CD14-positive monocyte (primary cell): Measurements from ENCODE around the gene AQP12B. TPM values are rescaled to one million over a fixed set of nuclear protein-coding genes. Genes with fewer than 3 reads are reported as not detected.

Experiments
- DNase-seq, 3 donors: peaks; one replicate each; pipeline ENCODE4 v3.0.0-alpha.2; 2011 to 2022
- H2AFZ ChIP-seq: 2 replicates; pipeline ENCODE4 v1.6.0; 2012; ENCODE audit warnings: mild to moderate bottlenecking, low read depth, low read length, inconsistent platforms; ENCODE audit not compliant: insufficient read depth, poor library complexity, severe bottlenecking
- H3K27ac ChIP-seq, 2 donors: 1 replicate in 1 of 2; 2 replicates in 1 of 2; pipeline ENCODE4 v1.5.1; 2012 to 2013; ENCODE audit warnings: low read length in 2 of 2, control low read depth in 1 of 2, inconsistent platforms in 1 of 2, low read depth in 1 of 2, mild to moderate bottlenecking in 1 of 2
- H3K27me3 ChIP-seq, 2 donors: one replicate each; pipeline versions ENCODE4 v1.6.0 to v1.6.1; 2011 to 2013; ENCODE audit warnings: low read length in 2 of 2; ENCODE audit not compliant: control insufficient read depth in 2 of 2, insufficient read depth in 2 of 2
- H3K36me3 ChIP-seq, 2 donors: replicated peaks in 1 of 2; 1 replicate in 1 of 2; 2 replicates in 1 of 2; pipeline versions ENCODE4 v1.5.1 to v1.6.1; 2012 to 2013; ENCODE audit warnings: low read length in 2 of 2, control low read depth in 1 of 2, inconsistent platforms in 1 of 2, mild to moderate bottlenecking in 1 of 2; ENCODE audit not compliant: insufficient read depth in 2 of 2, control insufficient read depth in 1 of 2
- H3K4me1 ChIP-seq, 2 donors: 1 replicate in 1 of 2; 2 replicates in 1 of 2; pipeline versions ENCODE4 v1.5.1 to v1.6.1; 2012 to 2013; ENCODE audit warnings: low read length in 2 of 2, control low read depth in 1 of 2, inconsistent platforms in 1 of 2, mild to moderate bottlenecking in 1 of 2, moderate library complexity in 1 of 2; ENCODE audit not compliant: insufficient read depth in 2 of 2, control insufficient read depth in 1 of 2
- H3K4me2 ChIP-seq: replicated peaks from 2 replicates; pipeline ENCODE3; 2012; ENCODE audit warnings: low read length, moderate library complexity, mild to moderate bottlenecking; ENCODE audit not compliant: poor library complexity, severe bottlenecking; ENCODE audit errors: extremely low read depth
- H3K4me3 ChIP-seq, 3 experiments: fragments of 200-600 bp in 1 of 3; sonication (generic) in 1 of 3; replicated peaks in 1 of 3; 1 replicate in 2 of 3; 2 replicates in 1 of 3; pipeline ENCODE4 v1.5.1; 2011 to 2013; ENCODE audit warnings: low read length in 3 of 3, mild to moderate bottlenecking in 3 of 3, control low read depth in 2 of 3, low read depth in 2 of 3, inconsistent platforms in 1 of 3, moderate library complexity in 1 of 3
- H3K79me2 ChIP-seq: 2 replicates; pipeline ENCODE4 v1.6.0; 2012; ENCODE audit warnings: mild to moderate bottlenecking, control low read depth, inconsistent platforms, low read length, moderate library complexity; ENCODE audit not compliant: insufficient read depth
- H3K9ac ChIP-seq: 2 replicates; pipeline ENCODE4 v1.6.0; 2017; ENCODE audit warnings: low read length, mild to moderate bottlenecking; ENCODE audit not compliant: insufficient read depth, poor library complexity, severe bottlenecking
- H3K9me3 ChIP-seq, 2 donors: replicated peaks in 1 of 2; 1 replicate in 1 of 2; 2 replicates in 1 of 2; pipeline versions ENCODE4 v1.5.1 to v1.6.1; 2012 to 2013; ENCODE audit warnings: low read length in 2 of 2, control low read depth in 1 of 2; ENCODE audit not compliant: control insufficient read depth in 1 of 2, insufficient read depth in 1 of 2
- H4K20me1 ChIP-seq: 2 replicates; pipeline ENCODE4 v1.6.0; 2012; ENCODE audit warnings: mild to moderate bottlenecking, low read length, control low read depth, moderate library complexity; ENCODE audit not compliant: insufficient read depth
- H3K27ac Mint-ChIP-seq, 7 donors: one replicate each; pipeline ENCODE4 v1.8.0; 2020; ENCODE audit warnings: mild to moderate bottlenecking in 7 of 7, mixed read lengths in 7 of 7, moderate library complexity in 6 of 7, inconsistent platforms in 2 of 7
- H3K27me3 Mint-ChIP-seq, 3 donors: one replicate each; pipeline ENCODE4 v1.8.0; 2021 to 2022; ENCODE audit warnings: low read depth in 3 of 3, mild to moderate bottlenecking in 3 of 3, mixed read lengths in 3 of 3, moderate library complexity in 3 of 3, inconsistent platforms in 1 of 3
- H3K36me3 Mint-ChIP-seq, 2 donors: one replicate each; pipeline ENCODE4 v1.8.0; 2020; ENCODE audit warnings: mixed read lengths in 2 of 2, inconsistent platforms in 1 of 2, mild to moderate bottlenecking in 1 of 2
- H3K4me1 Mint-ChIP-seq: one replicate; pipeline ENCODE4 v1.8.0; 2020; ENCODE audit warnings: mild to moderate bottlenecking, mixed read lengths
- H3K4me3 Mint-ChIP-seq, 2 donors: one replicate each; pipeline ENCODE4 v1.8.0; 2020; ENCODE audit warnings: mild to moderate bottlenecking in 2 of 2, mixed read lengths in 2 of 2, moderate library complexity in 1 of 2
- H3K9me3 Mint-ChIP-seq, 7 donors: one replicate each; pipeline ENCODE4 v1.8.0; 2020 to 2022; ENCODE audit warnings: mixed read lengths in 7 of 7, mild to moderate bottlenecking in 6 of 7, moderate library complexity in 6 of 7, inconsistent platforms in 2 of 7
- CTCF ChIP-seq: fragments of 200-600 bp; IDR thresholded peaks from one replicate; pipeline ENCODE4 v1.8.0; 2022; ENCODE audit warnings: antibody characterized with exemption, mild to moderate bottlenecking
- WGBS: methylation state at CpG from one replicate; pipeline ENCODE4 v1.1.5; 2013; ENCODE audit warnings: missing lambda C conversion rate; ENCODE audit not compliant: insufficient coverage; 5-methylcytosine and 5-hydroxymethylcytosine counted together
- intact Hi-C, 2 donors: fragments of 100-400 bp; cut with micrococcal nuclease; formaldehyde crosslinking; loops; one replicate each; pipeline versions ENCODE4 v1.15.0 to v1.15.1; 2023
- polyA plus RNA-seq, 3 donors: library from polyadenylated mRNA; depleted of rRNA in 1 of 3; unstranded in 2 of 3; stranded (reverse) in 1 of 3; fragments of 300-500 nt in 2 of 3; fragments of >200 nt in 1 of 3; fragmentation: Illumina TruSeq in 2 of 3; gene quantifications; 1 replicate in 2 of 3; 2 replicates in 1 of 3; pipeline ENCODE4 v1.2.3, GENCODE V29; 2012 to 2021

AQP12B gene
- polyA plus RNA-seq, 3 donors, result not detected

GRCh38 chr2:240711701-240712100, 29.0 kb upstream of the AQP12B start:
- H3K4me1 Mint-ChIP-seq, result peaks cover 2% of the 10 kb centered on the region
- intact Hi-C loops, result no loop called here
- H3K79me2 ChIP-seq, result no peaks in the 10 kb centered on the region
- no peak overlapping the region for H3K9ac ChIP-seq
- H3K4me2 ChIP-seq, result no peak overlapping the region
- H3K27me3 Mint-ChIP-seq, result peaks cover 2 to 8% (median 3%) of the 10 kb centered on the region in 3 donors
- H3K4me3 Mint-ChIP-seq, result no peak overlapping the region
- H4K20me1 ChIP-seq, result no peaks in the 10 kb centered on the region
- H3K9me3 ChIP-seq, result no peaks in the 10 kb centered on the region
- H3K27ac ChIP-seq, result no peak overlapping the region
- 97% methylated on average over 5 of the region's 5 CpGs for WGBS
- H2AFZ ChIP-seq, result no peak overlapping the region
- H3K27ac Mint-ChIP-seq, result no peak overlapping the region
- H3K27me3 ChIP-seq, result no peaks in the 10 kb centered on the region
- H3K4me3 ChIP-seq, result no peak overlapping the region
- H3K36me3 ChIP-seq, result no peaks in the 10 kb centered on the region
- TF ChIP-seq CTCF, result no peak
- no peaks in the 10 kb centered on the region for H3K4me1 ChIP-seq
- DNase-seq, result no peak
- no peaks in the 10 kb centered on the region for H3K36me3 Mint-ChIP-seq
- H3K9me3 Mint-ChIP-seq, result no peaks in the 10 kb centered on the region

GRCh38 chr2:240711296-240711695, 28.6 kb upstream of the AQP12B start:
- Histone ChIP-seq H4K20me1 (no peaks in the 10 kb centered on the region), H3K27me3 (no peaks in the 10 kb centered on the region), H3K4me3 (no peak overlapping the region), H3K4me2 (no peak overlapping the region), H3K4me1 (peaks cover 3% of the 10 kb centered on the region in 2 donors), H3K27ac (no peak overlapping the region), H2AFZ (no peak overlapping the region), H3K9me3 (no peaks in the 10 kb centered on the region), H3K9ac (no peak overlapping the region), H3K79me2 (no peaks in the 10 kb centered on the region), H3K36me3 (no peaks in the 10 kb centered on the region)
- H3K9me3 Mint-ChIP-seq, result no peaks in the 10 kb centered on the region
- 90% methylated on average over 2 of the region's 9 CpGs for WGBS
- no peak for TF ChIP-seq CTCF
- intact Hi-C loops, result no loop called here
- peaks cover 5% of the 10 kb centered on the region for H3K4me1 Mint-ChIP-seq
- H3K27me3 Mint-ChIP-seq, result peaks cover 2 to 7% (median 3%) of the 10 kb centered on the region in 3 donors
- H3K4me3 Mint-ChIP-seq, result no peak overlapping the region
- H3K36me3 Mint-ChIP-seq, result no peaks in the 10 kb centered on the region
- H3K27ac Mint-ChIP-seq, result no peak overlapping the region
- DNase-seq, result no peak
